AG09319 (cell line): Measurements from ENCODE around the gene CSPG4.
A peak's percentile ranks its signal among the peaks of the same experiment; 100 is the strongest.

Experiments used
- DNase-seq: peaks from one replicate; pipeline ENCODE4 v3.0.0-alpha.2; 2010; ENCODE audit warnings: low read depth; ENCODE audit errors: extremely low read depth
- CTCF ChIP-seq: IDR thresholded peaks from 2 replicates; pipeline ENCODE4 v1.5.1; 2011; ENCODE audit warnings: low read depth, mild to moderate bottlenecking, inconsistent platforms, low read length, moderate library complexity

Gene CSPG4

DNA sequence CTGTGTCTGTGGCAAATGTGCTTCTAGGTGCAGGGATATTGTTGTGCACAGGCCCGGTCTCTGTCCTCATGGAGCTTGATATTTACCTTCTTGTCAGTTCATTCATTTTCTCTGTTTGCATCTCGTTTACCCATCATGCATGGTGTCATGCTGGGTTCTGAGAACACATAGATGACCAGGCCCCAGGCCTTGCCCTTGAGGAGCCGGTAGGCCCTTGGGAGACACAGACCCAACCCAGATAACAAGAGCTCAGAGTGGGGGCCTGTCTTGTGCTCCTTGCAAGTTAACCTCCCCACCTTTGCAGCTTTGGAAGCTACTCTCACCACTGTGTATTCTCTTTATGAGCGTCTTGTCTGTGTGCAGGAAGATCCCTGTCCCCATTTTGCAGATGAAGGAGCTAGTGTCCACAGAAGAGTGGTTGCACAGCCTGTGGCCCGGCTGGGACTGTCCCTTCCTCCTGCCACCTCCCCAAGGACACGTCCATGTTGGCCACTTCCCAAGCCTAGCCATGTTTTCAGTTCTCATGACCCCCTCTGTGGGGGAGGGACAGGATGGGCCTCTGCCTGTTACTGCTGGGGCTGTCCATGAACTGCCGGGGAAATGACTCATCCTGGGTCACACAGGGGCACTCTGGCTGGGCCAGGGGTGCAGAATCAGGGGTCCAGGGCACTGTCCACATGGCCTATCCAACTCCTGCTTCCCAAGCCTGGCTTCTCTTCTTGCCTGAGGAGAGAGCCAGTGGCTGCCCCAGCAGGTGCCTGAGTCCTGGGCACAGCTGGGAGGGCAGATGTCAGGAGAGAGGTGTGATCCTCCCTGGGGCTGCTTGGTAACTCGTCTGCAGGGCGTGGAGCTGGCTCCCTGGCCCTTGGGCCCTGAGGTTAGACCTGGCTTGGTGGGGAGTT, 61.5 kb downstream of the CSPG4 start:
- no peak for DNase-seq
- no peak for TF ChIP-seq CTCF

DNA sequence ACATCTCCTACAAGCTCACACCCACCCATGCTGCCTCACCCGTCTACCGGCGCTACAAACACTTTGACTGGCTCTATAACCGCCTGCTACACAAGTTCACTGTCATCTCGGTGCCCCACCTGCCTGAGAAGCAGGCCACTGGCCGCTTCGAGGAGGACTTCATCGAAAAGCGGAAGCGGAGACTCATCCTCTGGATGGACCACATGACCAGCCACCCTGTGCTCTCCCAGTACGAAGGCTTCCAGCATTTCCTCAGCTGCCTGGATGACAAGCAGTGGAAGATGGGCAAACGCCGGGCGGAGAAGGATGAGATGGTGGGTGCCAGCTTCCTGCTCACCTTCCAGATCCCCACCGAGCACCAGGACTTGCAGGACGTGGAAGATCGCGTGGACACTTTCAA, 62.8 kb downstream of the CSPG4 start:
- no peak for TF ChIP-seq CTCF
- DNase-seq = no peak

GRCh38 chr15:75649045-75649761, 63.4 kb downstream of the CSPG4 start:
- DNase-seq = no peak
- TF ChIP-seq CTCF = no peak

DNA sequence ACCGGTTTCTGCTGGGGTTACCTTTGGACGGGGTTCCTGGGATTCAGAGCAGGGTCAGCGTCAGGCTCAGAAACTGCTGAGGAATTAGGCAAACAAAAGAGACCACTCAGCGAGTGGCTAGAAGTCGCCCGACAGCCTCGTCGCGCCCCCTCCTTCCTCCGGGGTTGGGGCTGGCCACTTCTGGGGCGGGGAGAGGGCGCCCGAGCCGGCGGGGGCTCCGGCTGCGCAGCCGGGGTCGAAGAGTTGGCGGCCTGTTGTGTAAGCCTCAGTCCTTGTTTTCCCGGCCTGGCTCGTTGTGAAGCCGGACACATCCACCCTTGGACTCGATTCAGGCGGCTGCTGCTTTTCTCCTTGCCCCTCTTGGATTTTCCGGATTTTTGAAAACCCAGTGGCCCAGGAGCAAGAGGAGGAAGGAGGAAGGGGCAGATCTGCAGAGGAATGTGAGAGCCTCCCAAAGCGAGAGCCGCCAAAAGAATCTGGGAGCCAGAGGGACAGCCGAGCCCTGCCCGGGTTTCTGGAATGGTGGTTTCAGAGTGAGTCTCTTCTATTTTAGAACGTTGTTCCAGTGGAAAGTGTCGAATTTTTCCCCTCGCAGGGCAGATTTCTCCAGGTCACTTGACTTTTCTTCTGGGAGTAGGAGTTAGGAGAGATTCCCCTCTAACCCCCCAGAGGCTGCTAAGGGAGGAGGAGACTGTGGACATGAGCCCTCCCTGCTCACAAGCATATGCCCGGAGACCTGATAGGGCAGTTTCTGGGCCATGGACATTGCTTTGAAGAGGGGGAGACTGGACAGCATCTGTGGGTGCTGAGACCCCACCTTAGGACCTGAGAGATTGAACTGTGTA, 64.3 kb downstream of the CSPG4 start:
- no peak for TF ChIP-seq CTCF
- DNase-seq = no peak

DNA sequence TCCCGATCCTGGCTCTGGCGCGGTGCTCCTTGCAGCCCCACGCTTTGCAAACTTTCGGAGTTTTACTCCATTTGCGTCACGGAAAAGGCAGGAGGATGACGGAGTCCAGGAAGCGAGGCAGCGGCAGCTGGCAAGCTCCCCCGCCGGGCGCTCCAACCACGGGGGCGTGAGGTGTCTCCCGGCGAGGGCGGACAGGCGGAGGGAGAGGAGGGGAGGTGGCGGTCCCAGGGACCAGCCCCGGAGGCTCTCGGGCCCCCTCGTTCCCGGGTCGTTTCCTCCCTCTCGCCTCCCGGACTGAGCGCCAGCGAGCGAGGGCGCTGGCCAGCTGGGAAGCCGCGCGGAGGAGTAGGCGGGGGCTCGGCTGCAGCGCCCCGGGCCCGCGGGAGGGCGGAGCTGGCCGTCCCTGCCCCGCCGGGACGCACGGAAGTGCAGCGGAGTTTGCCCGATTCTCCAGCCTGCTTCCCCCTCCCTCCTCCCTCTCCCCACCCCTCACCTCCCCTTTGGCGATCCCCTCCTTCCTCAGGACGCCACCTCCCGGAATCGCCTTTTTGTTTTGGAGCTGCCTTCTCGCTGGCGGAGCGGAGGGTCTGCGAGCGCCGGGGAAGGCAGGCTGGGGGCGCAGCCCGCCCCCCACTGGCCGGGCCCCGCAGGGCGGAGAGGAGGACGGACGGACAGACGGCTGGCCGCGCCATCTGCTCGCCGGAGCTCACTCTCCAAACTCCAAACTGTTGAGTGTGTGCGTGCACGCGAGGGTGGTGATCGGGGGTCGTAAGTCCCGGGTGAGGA, 65.1 kb downstream of the CSPG4 start, which contains the start of gene SNX33:
SNX33 (plus strand) TSS at position 543 of the 786 bp plus-strand sequence. CDS start 1,191 bp downstream, outside the sequence.
- peak; percentile 34 for TF ChIP-seq CTCF
- DNase-seq = peak; percentile 66

GRCh38 chr15:75646944-75647364, 65.7 kb downstream of the CSPG4 start:
- TF ChIP-seq CTCF = no peak
- DNase-seq = no peak
